Measurements from ENCODE around the gene TESMIN.
A peak's percentile ranks its signal among the peaks of the same experiment; 100 is the strongest.

TESMIN gene

GRCh38 chr11:68688881-68689280 is 62.4 kb downstream of the TESMIN start:
- H3K4me1 ChIP-seq, result peaks cover 13% of the 10 kb centered on the region
- H3K4me2 ChIP-seq, result no peak overlapping the region
- no peaks in the 10 kb centered on the region for H3K36me3 ChIP-seq
- peaks cover 28% of the 10 kb centered on the region; the same call in 1 of the 2 replicates for H4K20me1 ChIP-seq
- no peak overlapping the region for H3K27ac ChIP-seq
- no peaks in the 10 kb centered on the region for H3K9me3 ChIP-seq
- no peak for TF ChIP-seq Cebpa-rat (IDR thresholded peaks at IDR 0.05)
- peaks cover 40% of the 10 kb centered on the region for H3K27me3 ChIP-seq
- H3K4me3 ChIP-seq, result no peak overlapping the region
- H3K9ac ChIP-seq, result no peak overlapping the region

- Histone ChIP-seq H3K36me3 (no peaks in the 10 kb centered on the region), H3K27ac (no peak overlapping the region), H4K20me1 (peaks cover 33% of the 10 kb centered on the region; the same call in 1 of the 2 replicates), H3K9ac (no peak overlapping the region), H3K9me3 (no peaks in the 10 kb centered on the region), H3K4me2 (no peak overlapping the region), H3K4me3 (no peak overlapping the region), H3K27me3 (peaks cover 49% of the 10 kb centered on the region), H3K4me1 (peaks cover 19% of the 10 kb centered on the region)
- no peak for TF ChIP-seq Cebpa-rat (IDR thresholded peaks at IDR 0.05)
Measured at GRCh38 chr11:68687986-68688385, 63.3 kb downstream of the TESMIN start.

- Histone ChIP-seq H3K27me3 (peaks cover 56% of the 10 kb centered on the region), H3K27ac (no peak overlapping the region), H3K4me1 (peaks cover 23% of the 10 kb centered on the region), H4K20me1 (peaks cover 33% of the 10 kb centered on the region; the same call in 1 of the 2 replicates), H3K36me3 (no peaks in the 10 kb centered on the region), H3K4me2 (no peak overlapping the region), H3K9me3 (no peaks in the 10 kb centered on the region), H3K4me3 (no peak overlapping the region), H3K9ac (no peak overlapping the region)
- TF ChIP-seq Cebpa-rat (IDR thresholded peaks at IDR 0.05), result no peak
Measured at GRCh38 chr11:68687311-68687710, 64.0 kb downstream of the TESMIN start.

GRCh38 chr11:68686486-68686885 is 64.8 kb downstream of the TESMIN start:
- Histone ChIP-seq H3K36me3 (no peaks in the 10 kb centered on the region), H3K9me3 (no peaks in the 10 kb centered on the region), H3K4me3 (no peak overlapping the region), H4K20me1 (peaks cover 33% of the 10 kb centered on the region; the same call in 1 of the 2 replicates), H3K9ac (no peak overlapping the region), H3K4me1 (peaks cover 23% of the 10 kb centered on the region), H3K27me3 (peaks cover 60% of the 10 kb centered on the region), H3K27ac (no peak overlapping the region), H3K4me2 (no peak overlapping the region)
- TF ChIP-seq Cebpa-rat (IDR thresholded peaks at IDR 0.05), result no peak

- peaks cover 60% of the 10 kb centered on the region for H3K27me3 ChIP-seq
- peaks cover 18% of the 10 kb centered on the region for H3K4me1 ChIP-seq
- H3K4me3 ChIP-seq, result no peak overlapping the region
- no peaks in the 10 kb centered on the region for H3K9me3 ChIP-seq
- no peak for TF ChIP-seq Cebpa-rat (IDR thresholded peaks at IDR 0.05)
- H3K27ac ChIP-seq, result no peak overlapping the region
- peaks cover 33% of the 10 kb centered on the region; the same call in 1 of the 2 replicates for H4K20me1 ChIP-seq
- H3K4me2 ChIP-seq, result no peak overlapping the region
- H3K36me3 ChIP-seq, result no peaks in the 10 kb centered on the region
- H3K9ac ChIP-seq, result no peak overlapping the region
Measured at GRCh38 chr11:68685656-68686380, 65.5 kb downstream of the TESMIN start.

DNA sequence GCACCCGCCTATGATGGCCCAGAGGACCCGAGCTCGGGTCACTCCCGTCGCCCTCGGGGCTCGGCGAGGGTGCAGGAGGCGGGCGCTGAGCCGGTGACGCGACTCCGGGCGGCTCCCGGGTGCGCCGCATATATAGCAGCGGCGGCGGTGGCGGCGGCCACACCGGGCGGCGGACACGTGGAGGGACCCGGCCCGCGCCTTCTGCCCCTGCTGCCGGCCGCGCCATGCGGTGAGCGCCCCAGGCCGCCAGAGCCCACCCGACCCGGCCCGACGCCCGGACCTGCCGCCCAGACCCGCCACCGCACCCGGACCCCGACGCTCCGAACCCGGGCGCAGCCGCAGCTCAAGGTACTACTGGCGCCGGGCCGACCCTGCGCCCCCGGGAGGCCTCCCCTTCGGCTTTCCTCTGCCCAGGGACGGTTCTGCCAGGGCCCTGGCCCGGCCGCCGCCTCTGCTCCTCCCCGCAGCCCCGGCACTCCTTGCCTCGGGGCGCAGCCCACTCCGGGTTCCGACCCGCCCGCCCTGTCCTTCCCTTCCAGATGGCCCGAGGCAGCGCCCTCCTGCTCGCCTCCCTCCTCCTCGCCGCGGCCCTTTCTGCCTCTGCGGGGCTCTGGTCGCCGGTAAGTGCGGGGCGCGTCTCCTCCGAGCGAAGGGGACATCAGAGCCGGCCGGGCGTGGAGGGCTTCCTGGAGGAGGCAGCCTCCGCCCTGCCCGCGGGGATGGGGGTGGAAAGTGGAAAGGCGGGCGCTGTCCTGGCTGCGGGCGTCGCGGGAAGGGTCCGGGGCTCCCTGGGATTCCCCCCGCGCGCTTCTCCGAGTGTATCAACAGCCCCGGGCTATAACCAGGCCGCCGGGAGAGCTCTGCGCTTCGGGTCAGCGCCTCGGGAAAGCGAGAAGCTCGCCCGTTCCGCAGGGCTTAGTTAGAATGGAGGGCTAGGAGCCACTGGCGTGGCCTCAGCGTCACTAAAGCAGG is 66.6 kb downstream of the TESMIN start, which contains the start of gene GAL:
GAL (plus strand) TSS at position 160 of the 972 bp plus-strand sequence; CDS start at position 540, 380 bp downstream.
- peaks cover 33% of the 10 kb centered on the region; the same call in 1 of the 2 replicates for H4K20me1 ChIP-seq
- H3K4me3 ChIP-seq, result 0 out of 2 replicates have a peak within 1 kb of the TSS, but pooled peaks have one; percentile 25
- 0 out of 2 replicates have a peak, but pooled peaks cover 4% of the 10 kb centered on the region for H3K9me3 ChIP-seq
- no peak within 1 kb of the TSS for H3K9ac ChIP-seq
- H3K27me3 ChIP-seq, result peaks cover 56% of the 10 kb centered on the region
- H3K4me2 ChIP-seq, result peak within 1 kb of the TSS; percentile 28; the same call in 1 of the 2 replicates
- no peaks in the 10 kb centered on the region for H3K36me3 ChIP-seq
- no peak within 1 kb of the TSS for H3K27ac ChIP-seq
- peaks cover 10% of the 10 kb centered on the region; the same call in 1 of the 2 replicates for H3K4me1 ChIP-seq
- no peak for TF ChIP-seq Cebpa-rat (IDR thresholded peaks at IDR 0.05)

DNA sequence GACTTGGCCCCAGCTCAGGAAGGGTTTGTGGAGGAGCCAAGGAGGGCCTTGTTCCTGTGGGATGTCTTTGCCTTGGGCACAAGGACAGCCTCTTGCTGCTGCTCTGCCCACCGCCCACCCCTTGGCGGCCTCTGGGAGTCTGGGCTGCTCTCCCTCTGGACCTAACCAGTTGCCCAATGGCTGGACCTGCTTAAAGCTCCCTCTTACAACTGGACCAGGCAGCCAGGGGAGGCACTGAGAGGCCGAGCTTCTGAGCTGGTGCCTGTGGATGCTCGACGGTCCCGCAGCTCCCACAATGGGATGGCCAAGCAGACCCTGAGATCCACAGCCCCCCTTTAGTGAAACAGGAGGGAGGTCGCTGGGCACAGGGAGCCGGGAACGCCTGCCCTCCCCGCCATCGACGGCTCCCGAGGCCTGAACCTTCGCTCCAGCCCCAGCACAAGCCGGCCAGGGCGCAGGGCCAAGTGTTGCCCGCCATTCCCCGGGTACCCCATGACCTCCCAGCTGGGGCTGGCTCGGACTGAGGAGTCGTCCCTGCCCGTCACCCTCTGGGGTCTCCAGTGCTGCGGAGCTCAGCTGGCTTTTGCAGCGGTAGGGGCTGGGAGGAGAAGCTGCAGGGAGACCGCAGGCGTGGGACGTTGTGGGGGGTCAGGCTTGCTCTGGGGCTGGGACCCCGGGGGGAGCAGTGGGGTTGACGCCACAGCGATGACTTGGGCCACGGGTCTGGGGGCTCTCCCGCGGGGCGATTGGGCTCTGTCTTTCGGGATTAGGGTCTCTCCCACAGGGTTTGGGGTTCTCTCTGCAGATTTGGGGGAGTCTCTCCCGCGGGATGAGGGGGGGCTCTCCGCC is 67.6 kb downstream of the TESMIN start:
- Histone ChIP-seq H4K20me1 (peaks cover 33% of the 10 kb centered on the region; the same call in 1 of the 2 replicates), H3K4me2 (peak overlapping the region; percentile 28; the same call in 1 of the 2 replicates), H3K4me3 (0 out of 2 replicates have a peak overlapping the region, but pooled peaks have one; percentile 25), H3K9me3 (0 out of 2 replicates have a peak, but pooled peaks cover 4% of the 10 kb centered on the region), H3K9ac (no peak overlapping the region), H3K27ac (no peak overlapping the region), H3K4me1 (peaks cover 10% of the 10 kb centered on the region; the same call in 1 of the 2 replicates), H3K27me3 (peaks cover 56% of the 10 kb centered on the region), H3K36me3 (no peaks in the 10 kb centered on the region)
- no peak for TF ChIP-seq Cebpa-rat (IDR thresholded peaks at IDR 0.05)

DNA sequence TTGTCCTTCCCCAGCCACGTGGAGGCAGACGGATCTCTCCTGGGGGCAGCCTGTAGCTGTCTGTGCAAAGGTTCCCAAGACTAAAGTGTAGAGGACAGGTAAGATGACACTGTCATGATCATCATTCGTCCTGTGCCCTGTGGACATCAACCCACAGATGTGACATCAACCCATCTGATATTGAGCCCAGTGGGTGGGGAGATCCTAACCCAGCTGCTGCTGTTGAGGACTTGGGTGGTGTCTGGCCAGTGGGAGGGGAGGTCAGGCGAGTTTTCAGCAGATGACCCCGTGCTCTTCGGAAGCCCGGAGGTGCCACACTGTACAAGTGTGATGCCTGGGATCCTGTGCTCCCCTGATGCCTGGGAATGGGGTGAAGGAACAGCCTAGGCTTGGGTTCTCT is 68.2 kb downstream of the TESMIN start:
- peaks cover 33% of the 10 kb centered on the region; the same call in 1 of the 2 replicates for H4K20me1 ChIP-seq
- no peak for TF ChIP-seq Cebpa-rat (IDR thresholded peaks at IDR 0.05)
- no peaks in the 10 kb centered on the region for H3K36me3 ChIP-seq
- H3K4me1 ChIP-seq, result peaks cover 13% of the 10 kb centered on the region
- H3K4me3 ChIP-seq, result no peak overlapping the region
- H3K9me3 ChIP-seq, result 0 out of 2 replicates have a peak, but pooled peaks cover 4% of the 10 kb centered on the region
- H3K4me2 ChIP-seq, result no peak overlapping the region
- peaks cover 56% of the 10 kb centered on the region for H3K27me3 ChIP-seq
- H3K27ac ChIP-seq, result no peak overlapping the region
- H3K9ac ChIP-seq, result no peak overlapping the region

All from BLaER1 (cell line).